ENCODE results near the gene CPT1A.

Gene CPT1A

GRCh38 chr11:68812526-68812925, 29.2 kb downstream of the CPT1A start:
- no peaks in the 10 kb centered on the region for H3K27me3 ChIP-seq
- H3K4me3 ChIP-seq (ENCODE audit: low read depth in 1 of 2, low read length in 1 of 2): no peak overlapping the region
- no peaks in the 10 kb centered on the region for H3K4me1 ChIP-seq (ENCODE audit: control insufficient read depth in 1 of 2, insufficient read depth in 1 of 2, low read depth in 1 of 2, low read length in 1 of 2)
- H3K27ac ChIP-seq: no peak overlapping the region
- peaks cover 59% of the 10 kb centered on the region for H3K36me3 ChIP-seq
- H3K9me3 ChIP-seq: no peaks in the 10 kb centered on the region
- no peak for TF ChIP-seq CTCF (IDR thresholded peaks at IDR 0.05)

GRCh38 chr11:68810164-68810563, 31.6 kb downstream of the CPT1A start:
- Histone ChIP-seq H3K27me3 (no peaks in the 10 kb centered on the region), H3K27ac (no peak overlapping the region), H3K9me3 (no peaks in the 10 kb centered on the region), H3K4me1 (ENCODE audit: control insufficient read depth in 1 of 2, insufficient read depth in 1 of 2, low read depth in 1 of 2, low read length in 1 of 2) (no peaks in the 10 kb centered on the region), H3K36me3 (peaks cover 65% of the 10 kb centered on the region), H3K4me3 (ENCODE audit: low read depth in 1 of 2, low read length in 1 of 2) (no peak overlapping the region)
- no peak for TF ChIP-seq CTCF (IDR thresholded peaks at IDR 0.05)

GRCh38 chr11:68809506-68809905, 32.2 kb downstream of the CPT1A start:
- peaks cover 65% of the 10 kb centered on the region for H3K36me3 ChIP-seq
- H3K9me3 ChIP-seq: no peaks in the 10 kb centered on the region
- H3K4me3 ChIP-seq (ENCODE audit: low read depth in 1 of 2, low read length in 1 of 2): no peak overlapping the region
- no peak overlapping the region for H3K27ac ChIP-seq
- TF ChIP-seq CTCF (IDR thresholded peaks at IDR 0.05): no peak
- H3K27me3 ChIP-seq: no peaks in the 10 kb centered on the region
- no peaks in the 10 kb centered on the region for H3K4me1 ChIP-seq (ENCODE audit: control insufficient read depth in 1 of 2, insufficient read depth in 1 of 2, low read depth in 1 of 2, low read length in 1 of 2)

- Histone ChIP-seq H3K27ac (no peak overlapping the region), H3K4me1 (ENCODE audit: control insufficient read depth in 1 of 2, insufficient read depth in 1 of 2, low read depth in 1 of 2, low read length in 1 of 2) (no peaks in the 10 kb centered on the region), H3K4me3 (ENCODE audit: low read depth in 1 of 2, low read length in 1 of 2) (no peak overlapping the region), H3K27me3 (no peaks in the 10 kb centered on the region), H3K9me3 (no peaks in the 10 kb centered on the region), H3K36me3 (peaks cover 68% of the 10 kb centered on the region)
- TF ChIP-seq CTCF (IDR thresholded peaks at IDR 0.05): no peak
Observed at GRCh38 chr11:68808787-68809186, 32.9 kb downstream of the CPT1A start.

GRCh38 chr11:68806931-68807844, 34.5 kb downstream of the CPT1A start:
- Histone ChIP-seq H3K4me1 (ENCODE audit: control insufficient read depth in 1 of 2, insufficient read depth in 1 of 2, low read depth in 1 of 2, low read length in 1 of 2) (no peaks in the 10 kb centered on the region), H3K27ac (no peak overlapping the region), H3K36me3 (peaks cover 66% of the 10 kb centered on the region), H3K27me3 (no peaks in the 10 kb centered on the region), H3K4me3 (ENCODE audit: low read depth in 1 of 2, low read length in 1 of 2) (no peak overlapping the region), H3K9me3 (no peaks in the 10 kb centered on the region)
- no peak for TF ChIP-seq CTCF (IDR thresholded peaks at IDR 0.05)

Measured in neutrophil (primary cell).